GM12873 (cell line): ENCODE data around the gene ABCA9.

ENCODE experiments used
- TF ChIP-seq, protein P1 (sequence below): IDR thresholded peaks from 2 replicates; pipeline ENCODE4 v1.5.1; 2012; ENCODE audit warnings: low read depth, mild to moderate bottlenecking, moderate library complexity, low read length, control low read depth; ENCODE audit not compliant: insufficient read depth; ENCODE audit errors: missing control alignments

ABCA9 gene, protein sequence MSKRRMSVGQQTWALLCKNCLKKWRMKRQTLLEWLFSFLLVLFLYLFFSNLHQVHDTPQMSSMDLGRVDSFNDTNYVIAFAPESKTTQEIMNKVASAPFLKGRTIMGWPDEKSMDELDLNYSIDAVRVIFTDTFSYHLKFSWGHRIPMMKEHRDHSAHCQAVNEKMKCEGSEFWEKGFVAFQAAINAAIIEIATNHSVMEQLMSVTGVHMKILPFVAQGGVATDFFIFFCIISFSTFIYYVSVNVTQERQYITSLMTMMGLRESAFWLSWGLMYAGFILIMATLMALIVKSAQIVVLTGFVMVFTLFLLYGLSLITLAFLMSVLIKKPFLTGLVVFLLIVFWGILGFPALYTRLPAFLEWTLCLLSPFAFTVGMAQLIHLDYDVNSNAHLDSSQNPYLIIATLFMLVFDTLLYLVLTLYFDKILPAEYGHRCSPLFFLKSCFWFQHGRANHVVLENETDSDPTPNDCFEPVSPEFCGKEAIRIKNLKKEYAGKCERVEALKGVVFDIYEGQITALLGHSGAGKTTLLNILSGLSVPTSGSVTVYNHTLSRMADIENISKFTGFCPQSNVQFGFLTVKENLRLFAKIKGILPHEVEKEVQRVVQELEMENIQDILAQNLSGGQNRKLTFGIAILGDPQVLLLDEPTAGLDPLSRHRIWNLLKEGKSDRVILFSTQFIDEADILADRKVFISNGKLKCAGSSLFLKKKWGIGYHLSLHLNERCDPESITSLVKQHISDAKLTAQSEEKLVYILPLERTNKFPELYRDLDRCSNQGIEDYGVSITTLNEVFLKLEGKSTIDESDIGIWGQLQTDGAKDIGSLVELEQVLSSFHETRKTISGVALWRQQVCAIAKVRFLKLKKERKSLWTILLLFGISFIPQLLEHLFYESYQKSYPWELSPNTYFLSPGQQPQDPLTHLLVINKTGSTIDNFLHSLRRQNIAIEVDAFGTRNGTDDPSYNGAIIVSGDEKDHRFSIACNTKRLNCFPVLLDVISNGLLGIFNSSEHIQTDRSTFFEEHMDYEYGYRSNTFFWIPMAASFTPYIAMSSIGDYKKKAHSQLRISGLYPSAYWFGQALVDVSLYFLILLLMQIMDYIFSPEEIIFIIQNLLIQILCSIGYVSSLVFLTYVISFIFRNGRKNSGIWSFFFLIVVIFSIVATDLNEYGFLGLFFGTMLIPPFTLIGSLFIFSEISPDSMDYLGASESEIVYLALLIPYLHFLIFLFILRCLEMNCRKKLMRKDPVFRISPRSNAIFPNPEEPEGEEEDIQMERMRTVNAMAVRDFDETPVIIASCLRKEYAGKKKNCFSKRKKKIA (N-terminal part only)

DNA sequence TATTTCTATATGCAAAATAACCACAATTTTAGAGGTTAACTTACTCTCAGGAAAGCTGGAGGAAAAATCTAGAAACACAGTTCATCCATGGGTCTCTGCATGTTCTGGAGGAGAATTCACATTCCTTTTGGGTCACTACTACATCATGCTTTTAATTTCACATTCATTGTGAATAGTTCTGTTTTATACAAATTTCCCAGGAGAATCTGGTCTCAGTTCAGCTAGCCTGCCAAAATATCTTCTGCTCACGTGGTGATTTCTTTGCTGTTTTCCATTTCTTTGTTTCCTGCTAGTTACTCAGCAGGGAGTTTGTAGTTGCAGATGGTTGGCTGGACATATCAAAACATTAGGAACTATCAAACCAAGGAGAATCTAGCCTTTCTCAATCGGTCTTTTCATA, at the start of gene ABCA9:
ABCA9 (minus strand) TSS at position 106 of the 400 bp plus-strand sequence. CDS start 9,801 bp downstream, outside the sequence.
- TF ChIP-seq, protein P1, sequence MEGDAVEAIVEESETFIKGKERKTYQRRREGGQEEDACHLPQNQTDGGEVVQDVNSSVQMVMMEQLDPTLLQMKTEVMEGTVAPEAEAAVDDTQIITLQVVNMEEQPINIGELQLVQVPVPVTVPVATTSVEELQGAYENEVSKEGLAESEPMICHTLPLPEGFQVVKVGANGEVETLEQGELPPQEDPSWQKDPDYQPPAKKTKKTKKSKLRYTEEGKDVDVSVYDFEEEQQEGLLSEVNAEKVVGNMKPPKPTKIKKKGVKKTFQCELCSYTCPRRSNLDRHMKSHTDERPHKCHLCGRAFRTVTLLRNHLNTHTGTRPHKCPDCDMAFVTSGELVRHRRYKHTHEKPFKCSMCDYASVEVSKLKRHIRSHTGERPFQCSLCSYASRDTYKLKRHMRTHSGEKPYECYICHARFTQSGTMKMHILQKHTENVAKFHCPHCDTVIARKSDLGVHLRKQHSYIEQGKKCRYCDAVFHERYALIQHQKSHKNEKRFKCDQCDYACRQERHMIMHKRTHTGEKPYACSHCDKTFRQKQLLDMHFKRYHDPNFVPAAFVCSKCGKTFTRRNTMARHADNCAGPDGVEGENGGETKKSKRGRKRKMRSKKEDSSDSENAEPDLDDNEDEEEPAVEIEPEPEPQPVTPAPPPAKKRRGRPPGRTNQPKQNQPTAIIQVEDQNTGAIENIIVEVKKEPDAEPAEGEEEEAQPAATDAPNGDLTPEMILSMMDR: no peak

DNA sequence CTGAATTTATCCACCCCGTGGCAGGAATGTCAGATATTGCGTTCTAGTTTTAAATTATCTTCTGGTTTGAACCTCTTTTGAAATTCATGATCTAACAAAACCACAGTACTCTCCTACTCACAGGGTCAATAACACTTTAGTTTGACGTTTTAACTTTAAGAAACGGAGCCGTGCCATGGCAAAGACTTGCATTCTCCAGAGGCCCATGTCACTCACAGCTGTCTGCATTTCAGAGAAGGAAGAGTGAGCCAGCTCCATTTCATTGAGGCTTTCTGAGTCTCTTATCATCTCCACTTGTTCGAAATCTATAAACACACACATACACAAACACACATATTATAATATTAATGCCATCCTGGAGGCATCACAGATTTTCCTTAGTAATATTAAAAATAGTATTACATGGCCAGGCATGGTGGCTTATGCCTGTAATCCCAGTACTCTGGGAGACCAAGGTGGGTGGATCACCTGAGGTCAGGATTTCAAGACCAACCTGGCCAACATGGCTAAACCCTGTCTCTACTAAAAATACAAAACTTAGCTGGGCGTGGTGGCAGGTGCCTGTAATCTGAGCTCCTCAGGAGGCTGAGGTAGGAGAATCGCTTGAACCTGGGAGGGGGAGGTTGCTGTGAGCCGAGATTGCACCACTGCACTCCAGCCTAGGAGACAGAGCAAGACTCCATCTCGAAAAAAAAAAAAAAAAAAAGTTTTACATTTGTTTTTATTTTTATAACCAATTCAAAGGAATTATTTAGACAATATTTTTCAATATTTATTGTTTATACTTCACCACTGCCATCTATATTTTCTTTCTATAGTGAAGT, 45.4 kb upstream of the ABCA9 start:
- TF ChIP-seq, protein P1: no peak

DNA sequence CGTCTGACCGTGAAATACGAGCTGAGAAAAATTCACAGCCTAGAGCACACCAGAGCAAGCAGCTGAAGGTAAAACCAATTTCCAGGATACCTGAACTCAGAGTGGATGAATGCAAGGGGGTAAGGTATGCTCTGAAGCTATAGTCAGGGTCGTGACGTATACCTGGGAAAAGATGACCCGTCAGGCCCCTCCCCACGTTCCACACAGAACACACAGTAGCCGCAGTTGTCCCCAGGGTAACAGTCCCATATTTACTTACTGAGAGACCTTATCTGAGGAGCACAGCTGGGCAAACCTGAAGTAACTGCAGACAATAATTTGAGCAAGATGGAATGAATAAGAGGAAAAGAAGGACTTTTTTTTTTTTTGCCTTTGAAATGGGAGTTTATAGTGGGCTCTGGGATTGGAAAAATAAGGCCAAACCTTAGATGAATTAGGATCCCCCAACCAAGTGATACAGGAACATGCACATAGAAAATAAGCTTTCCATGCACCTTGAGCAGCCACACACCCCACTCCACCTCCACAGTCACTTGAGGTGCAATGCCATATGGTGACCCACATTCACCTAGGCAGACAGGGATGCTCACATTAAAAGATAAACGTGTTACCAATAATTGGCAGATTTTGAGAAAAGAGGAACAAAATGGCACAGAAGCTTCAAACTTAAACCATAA, 43.0 kb upstream of the ABCA9 start:
- TF ChIP-seq, protein P1: no peak

DNA sequence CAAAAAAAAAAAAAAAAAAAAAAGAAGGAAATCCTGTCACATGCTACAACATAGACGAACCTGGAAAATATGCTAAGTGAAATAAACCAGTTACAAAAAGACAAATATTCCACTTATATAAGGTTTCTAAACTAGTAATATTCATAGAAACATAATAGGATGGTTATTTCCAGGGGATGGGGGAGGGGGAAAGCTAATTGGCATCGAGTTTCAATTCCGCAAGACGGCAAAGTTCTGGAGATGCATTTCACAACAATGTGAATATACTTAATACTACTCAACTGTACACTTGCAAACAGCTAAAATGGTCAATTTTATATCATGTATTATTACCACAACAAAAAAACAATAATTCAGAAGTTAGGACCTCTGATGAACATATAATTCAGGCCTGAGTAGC, 37.9 kb upstream of the ABCA9 start:
- TF ChIP-seq, protein P1: no peak

DNA sequence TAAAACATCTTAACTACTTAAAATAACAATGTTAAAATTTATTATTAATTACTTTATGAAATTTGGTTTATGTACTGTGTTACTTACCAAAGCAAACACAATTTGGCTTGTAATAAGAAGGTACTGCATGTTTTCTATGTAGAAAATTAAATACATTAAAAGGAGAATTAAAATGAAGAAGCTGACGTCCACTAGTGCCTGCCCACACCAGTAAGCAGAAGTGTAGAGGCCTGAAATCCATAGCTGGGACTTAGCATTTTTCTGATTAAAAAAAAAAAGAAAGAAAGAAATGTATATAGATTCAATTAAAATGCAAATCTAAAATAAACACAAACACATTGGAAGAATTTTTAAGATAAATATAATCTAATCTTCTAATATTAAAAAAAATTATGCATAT, 35.8 kb upstream of the ABCA9 start:
- TF ChIP-seq, protein P1: no peak

DNA sequence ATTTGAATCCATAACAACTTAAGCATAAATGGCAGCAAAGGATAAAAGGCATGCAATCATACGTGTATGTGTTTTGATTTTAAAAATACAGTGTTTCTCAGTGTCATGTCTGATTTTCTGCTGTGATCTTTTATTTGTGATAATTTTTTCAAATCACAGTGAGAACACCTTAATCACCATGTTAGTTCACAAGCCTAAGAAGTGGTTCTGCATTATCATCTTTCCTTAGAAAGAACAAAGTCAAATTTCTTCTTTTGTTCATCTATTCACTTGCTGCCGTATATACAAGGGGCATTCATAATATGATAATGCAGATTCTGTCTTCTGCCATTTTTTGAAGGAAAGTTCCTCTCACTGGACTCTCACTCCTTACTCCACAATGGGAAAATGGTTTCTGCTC, 33.3 kb upstream of the ABCA9 start:
- TF ChIP-seq, protein P1: no peak
